NCI-H146 treated with DMSO at 0.1 percent for 48 hours (cell line): ENCODE results near the gene SMYD4.
"Not testable (repeated sequence)": the region's sequence is repeated elsewhere in the genome, so short reads cannot be mapped to it uniquely, and the experiment has no call there.

Experiments used
- DNase-seq: peaks from one replicate; lab custom pipeline; 2025; ENCODE audit not compliant: unreplicated experiment; lab: John Stamatoyannopoulos, UW

The SMYD4 gene

DNA sequence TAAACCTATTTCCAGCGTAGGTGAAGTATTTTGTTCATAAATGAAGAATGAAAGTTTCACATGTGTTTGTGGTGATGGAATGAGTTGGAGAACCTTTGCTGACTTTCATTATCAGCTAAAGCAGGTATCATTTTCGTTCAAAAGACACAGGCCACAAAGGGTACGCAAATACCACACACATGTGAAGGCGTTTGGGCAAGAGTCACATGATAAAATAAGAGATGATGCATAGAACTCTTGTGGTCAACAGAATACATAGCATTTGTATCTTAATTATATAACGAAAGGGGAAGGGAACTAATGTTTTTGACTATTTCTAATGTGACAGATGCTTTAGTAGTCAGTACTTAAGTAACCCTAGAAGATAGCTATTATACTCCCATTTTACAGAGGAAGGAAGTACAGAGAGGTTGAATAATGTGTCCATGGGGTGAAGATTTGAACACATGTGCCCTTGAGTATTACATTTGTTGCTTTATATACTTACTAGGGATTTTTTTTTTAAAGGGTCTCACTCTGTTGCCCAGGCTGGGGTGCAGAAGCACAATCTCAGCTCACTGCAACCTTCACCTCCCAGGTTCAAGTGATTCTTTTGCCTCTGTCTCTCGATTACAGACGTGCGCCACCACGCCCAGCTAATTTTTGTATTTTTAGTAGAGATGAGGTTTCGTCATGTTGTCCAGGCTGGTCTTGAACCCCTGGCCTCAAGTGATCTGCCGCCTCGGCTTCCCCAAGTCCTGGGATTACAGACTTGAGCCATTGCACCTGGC lies 4.9 kb upstream of the SMYD4 start:
- DNase-seq = no peak

DNA sequence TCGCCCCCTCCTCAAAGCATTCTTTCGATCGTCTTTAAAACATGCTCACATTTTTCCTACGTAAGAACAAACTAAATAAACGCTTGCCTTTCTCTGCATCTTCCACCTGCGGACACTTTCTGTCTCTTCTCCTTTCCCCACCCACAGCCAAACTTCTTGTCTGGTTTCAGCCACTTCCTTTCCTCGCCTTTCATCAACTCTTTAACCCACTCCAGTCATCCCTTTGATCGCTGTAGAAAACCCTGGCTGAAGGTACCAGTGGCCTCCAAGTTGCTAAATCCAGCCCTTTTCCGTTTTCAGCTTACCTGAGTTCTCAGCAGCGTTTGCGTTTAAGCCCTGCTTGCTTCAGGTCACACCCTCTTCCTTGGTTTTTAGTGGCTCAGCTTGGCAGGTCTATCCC lies 586 bp upstream of the SMYD4 start:
- no peak for DNase-seq

DNA sequence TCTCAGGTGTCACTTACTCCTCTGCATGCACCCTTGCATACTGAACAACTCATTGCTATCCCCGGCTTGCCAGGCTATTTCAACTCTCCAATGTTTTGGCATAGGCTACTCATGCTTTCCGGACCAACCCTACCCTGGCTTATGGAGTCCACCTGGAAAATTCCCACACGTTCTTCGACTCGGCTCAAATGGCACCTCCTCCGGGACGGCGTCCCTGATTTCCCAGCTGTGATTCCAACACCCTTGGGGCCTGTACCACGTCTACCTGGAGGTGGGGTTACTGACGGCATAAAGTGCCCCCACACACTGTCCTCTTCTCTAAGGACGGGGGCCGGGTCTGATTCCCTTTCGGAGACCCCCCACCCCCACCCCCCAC lies 498 bp downstream of the SMYD4 start:
- DNase-seq = no peak

DNA sequence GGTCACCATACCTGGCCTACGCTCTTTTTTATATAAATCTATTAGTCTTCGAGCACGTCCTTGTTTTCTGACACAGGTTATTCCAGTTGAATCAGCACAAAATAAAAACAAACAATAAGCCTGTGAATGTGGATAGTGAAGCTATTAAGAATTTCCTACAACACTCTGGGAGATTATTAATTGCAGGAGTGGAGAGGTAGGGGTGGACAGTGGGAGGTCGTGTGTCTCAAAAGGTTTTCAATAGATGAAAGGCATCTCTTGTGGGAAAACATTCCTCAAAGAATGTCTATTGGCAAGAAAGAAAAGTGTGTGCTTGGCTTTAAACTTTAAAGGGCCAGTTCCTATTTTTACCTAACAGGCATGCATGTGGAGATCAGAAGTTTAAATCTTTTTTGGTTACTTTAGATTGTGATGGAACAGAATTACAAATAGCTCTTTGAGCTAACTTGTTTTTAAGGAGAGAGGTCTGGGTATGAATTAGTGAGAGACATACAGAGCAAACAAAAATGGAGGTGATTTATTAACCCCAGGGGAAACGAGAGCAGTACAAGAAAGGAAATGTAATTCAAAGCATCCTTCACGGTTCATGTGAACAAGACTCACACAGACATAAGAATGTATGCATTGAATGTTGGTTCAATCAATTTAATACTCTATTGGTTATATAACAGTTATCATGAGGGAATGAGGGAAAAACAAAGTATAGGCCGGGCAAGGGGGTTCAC lies 9.0 kb downstream of the SMYD4 start:
- DNase-seq = no peak

DNA sequence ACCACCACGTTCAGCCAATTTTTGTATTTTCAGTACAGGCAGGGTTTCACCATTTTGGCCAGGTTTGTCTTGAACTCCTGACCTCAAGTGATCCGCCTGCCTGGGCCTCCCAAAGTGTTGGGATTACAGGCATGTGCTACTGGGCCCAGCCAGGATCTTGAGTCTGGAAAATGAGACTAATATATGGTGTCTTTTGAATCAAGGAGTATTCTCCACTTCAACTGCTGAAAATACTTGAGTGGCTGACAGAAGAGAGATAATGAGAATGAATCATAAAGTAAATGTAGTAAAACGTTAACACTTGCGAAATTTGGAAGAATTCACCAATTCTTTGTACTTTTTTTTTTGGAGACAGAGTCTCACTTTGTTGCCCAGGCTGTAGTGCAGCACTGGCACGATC lies 16.6 kb downstream of the SMYD4 start:
- no peak for DNase-seq

DNA sequence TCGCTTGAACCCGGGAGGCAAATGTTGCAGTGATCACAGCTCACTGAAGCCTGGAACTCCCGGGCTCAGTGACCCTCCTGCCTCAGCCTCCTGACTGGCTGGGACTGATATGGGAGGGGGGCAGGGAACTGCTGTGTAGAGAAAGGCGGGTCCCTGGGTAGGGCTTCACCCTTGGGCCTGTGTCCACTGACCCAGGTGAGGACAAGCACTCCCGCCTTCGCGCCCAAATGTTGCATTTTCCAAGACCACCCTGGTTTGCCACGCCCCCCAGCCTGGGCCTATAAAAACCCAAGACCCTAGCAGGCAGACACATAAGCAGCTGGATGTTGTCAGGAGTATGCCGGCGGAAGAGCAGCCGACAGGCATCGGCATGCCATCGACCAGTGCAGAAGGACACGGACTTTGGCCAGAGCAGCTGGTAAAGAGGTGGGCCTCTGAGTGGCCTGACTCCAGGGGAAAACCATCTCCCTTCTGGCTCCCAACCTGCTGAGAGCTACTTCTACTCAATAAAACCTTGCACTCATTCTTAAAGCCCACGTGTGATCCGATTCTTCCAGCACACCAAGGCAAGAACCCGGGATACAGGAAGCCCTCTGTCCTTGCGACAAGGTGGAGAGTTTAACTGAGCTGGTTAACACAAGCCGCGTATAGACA lies 19.1 kb downstream of the SMYD4 start:
- DNase-seq = no peak

DNA sequence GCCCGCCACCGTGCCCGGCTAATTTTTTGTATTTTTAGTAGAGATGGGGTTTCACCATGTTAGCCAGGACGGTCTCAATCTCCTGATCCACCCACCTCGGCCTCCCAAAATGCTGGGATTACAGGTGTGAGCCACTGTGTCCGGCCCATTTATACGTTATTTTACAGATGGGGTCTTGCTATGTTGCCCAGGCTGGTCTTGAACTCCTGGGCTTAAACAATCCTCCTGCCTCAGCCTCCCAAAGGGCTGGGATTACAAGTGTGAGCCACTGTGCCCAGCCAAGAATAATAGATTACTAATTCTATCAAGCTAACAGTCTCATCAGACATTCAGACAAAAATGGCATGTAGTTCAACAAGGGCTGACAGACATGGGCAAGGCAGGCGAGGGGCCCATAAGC lies 19.9 kb downstream of the SMYD4 start:
- DNase-seq = not testable (repeated sequence)

DNA sequence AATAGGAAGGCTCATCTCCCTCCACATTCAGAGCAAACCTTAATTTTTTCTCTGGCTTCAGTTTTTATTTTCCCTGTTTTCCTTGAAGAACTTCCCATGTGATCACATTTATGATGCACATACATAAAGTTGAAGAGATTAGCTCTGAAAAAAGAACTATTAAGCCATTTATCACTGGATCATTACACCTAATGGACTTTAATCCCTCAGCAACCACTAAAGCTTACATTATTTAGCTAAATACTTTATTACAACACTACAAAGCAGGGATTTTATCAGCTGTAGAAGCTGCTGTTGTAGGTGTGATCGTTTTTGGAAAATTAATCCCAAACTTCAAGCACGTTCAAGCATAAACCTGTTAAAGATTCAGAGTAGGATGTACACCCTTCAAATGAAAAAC lies 21.1 kb downstream of the SMYD4 start:
- no peak for DNase-seq

DNA sequence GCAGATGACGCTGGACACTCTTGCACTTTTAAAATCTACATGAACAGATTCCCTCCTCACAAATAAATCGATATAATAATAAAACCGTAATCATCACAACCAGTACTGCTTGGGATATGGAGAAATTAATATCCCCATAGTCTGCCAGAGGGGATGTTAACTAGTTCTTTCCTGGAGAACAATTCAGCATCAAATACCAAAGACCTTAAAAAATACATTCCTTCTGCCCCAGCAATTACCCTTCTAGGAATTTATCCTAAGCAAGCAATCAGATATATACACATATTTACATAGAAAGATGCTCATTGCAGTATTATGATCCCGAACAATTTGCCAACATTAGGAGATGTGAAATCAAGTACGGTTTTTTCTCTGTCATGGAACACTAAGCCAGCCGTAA lies 21.8 kb downstream of the SMYD4 start:
- DNase-seq = no peak

DNA sequence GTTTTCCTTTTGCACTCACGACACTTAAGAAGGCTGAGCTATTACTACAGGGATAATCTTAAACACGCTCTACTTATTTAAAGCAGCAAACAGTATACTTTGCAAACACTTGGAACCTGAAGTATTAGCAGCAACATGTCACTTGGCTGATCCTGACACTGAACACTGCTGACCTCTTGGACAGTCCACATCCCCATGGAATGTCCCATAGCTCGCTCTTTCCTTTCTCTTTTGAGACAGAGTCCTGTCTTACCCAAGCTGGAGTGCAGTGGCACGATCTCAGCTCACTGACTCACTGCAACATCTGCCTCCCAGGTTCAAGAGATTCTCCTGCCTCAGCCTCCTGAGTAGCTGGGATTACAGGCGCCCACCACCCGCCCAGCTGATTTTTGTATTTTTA lies 26.4 kb downstream of the SMYD4 start:
- no peak for DNase-seq

DNA sequence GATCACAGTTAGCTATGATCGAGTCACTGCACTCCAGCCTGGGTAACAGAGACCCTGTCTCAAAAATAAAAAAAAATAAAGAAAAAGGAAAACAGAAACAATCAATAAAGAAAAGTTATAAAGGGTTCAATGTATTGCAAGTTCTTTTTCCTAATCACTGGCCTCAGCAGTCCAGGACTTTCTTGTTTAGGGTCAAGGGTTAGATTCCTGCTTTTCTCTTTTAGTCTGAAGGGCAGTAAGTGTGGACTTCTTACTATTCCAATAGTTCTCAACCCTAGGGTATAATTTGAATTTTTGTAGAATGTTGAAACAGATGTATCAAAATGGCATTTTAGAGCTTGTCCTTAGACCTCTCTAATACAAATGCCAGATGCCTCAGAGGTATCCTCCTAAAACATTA lies 27.3 kb downstream of the SMYD4 start:
- DNase-seq = no peak

DNA sequence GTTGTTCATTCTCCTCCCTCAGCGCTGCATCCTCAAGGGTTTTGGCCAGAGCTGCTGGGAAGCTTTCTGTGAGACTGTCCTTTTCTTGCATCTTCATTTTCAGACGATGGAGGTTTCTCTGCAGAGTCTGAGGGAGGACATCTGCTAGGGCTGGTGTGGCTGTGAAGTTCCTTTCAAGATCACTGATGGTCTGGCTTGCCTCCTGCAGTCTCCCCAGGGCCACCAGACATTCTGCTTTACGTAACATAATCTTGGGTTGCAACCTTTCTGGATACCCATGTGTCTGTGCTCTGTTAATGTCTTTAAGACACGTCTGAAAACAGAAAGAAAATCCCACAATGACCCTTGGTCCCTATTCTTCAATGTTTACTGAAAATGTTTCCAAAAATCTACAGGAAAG lies 29.0 kb downstream of the SMYD4 start:
- DNase-seq = no peak

DNA sequence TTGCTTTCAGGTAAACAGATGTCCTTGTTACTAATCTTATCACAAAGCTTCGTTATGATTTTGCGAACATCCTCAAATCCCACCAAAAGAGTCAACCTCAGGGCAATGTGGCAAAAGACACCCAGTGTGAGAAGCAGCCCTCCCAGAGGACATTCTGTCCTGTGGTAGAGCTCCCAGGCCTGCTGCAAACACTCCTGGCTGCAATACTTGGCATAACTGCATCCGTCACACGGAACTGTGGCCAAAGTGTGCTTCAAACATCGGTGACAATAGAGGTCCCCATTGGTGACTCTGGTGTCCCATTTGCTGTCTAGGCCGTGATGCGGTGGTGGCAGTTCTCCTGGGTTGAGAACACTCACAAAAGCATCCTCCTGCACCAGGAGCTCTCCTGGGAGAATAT lies 29.5 kb downstream of the SMYD4 start:
- DNase-seq = no peak

DNA sequence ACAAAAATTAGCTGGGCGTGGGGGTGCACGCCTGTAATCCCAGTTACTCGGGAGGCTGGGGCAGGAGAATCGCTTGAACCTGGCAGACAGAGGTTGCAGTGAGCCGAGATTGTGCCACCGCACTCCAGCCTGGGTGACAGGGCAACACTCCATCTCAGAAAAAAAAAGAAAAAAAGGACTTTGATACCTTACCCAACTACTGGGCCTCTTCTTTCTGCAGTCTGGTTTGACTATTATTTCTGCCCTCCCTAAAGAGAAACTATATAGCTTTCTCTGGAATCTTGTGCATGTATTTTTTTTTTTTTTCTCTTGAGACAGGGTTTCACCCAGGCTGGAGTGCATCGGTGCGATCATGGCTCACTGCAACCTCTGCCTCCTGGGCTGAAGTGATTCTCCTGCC lies 31.9 kb downstream of the SMYD4 start:
- DNase-seq = not testable (repeated sequence)

DNA sequence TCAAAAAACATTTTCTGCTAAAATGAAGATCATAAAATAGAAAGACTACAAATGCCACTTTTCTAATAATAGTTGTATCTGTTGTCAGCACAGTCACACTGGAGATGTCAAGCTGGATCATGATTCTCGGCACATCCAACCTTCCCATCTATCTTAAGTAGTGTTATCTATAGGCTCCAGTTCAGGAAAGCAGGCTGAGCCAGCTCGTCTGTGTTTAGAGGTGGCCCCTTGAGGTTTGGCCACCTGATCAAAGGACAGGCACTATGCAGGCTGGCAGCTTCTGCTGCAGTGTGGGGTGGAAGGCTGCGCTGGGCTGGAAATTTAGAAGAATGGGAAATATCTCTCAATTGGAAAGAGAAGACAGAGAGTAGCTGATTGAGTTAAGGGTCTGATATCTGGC lies 32.4 kb downstream of the SMYD4 start:
- no peak for DNase-seq

DNA sequence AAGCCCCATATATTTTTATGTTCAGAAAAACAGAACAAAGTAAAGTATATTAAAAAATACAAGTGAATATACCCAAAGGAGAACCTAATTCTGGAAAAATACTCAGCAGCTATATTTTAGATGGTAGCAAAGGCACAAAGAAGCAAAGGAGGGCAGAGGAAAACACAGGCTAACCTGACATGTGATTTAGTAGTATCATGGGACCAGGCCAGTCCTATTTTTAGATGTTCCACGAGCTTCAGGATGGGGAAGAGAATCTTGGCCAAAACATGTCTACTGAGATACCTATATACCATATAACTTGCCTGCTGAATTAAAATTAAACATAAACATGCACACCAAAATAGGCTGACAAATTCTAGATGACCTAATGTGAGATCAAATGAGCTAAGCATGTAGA lies 32.9 kb downstream of the SMYD4 start:
- no peak for DNase-seq

DNA sequence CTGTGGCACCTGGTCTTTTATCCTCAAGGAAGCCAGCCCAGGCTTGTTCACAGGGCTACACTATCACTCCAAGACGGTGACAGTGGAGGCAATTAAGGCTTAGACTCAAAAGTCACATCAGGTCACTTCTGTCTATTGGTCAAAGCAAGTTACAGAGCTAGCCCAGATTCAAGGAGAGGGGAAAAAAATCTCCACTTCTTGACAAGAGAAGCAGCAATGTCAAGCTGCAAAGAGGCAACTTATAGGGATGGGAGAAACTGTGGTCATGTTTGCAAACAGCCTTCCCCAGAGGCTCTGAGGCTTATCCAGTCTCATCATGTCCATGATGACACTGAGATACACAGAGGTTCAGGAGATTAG lies 36.3 kb downstream of the SMYD4 start:
- no peak for DNase-seq

DNA sequence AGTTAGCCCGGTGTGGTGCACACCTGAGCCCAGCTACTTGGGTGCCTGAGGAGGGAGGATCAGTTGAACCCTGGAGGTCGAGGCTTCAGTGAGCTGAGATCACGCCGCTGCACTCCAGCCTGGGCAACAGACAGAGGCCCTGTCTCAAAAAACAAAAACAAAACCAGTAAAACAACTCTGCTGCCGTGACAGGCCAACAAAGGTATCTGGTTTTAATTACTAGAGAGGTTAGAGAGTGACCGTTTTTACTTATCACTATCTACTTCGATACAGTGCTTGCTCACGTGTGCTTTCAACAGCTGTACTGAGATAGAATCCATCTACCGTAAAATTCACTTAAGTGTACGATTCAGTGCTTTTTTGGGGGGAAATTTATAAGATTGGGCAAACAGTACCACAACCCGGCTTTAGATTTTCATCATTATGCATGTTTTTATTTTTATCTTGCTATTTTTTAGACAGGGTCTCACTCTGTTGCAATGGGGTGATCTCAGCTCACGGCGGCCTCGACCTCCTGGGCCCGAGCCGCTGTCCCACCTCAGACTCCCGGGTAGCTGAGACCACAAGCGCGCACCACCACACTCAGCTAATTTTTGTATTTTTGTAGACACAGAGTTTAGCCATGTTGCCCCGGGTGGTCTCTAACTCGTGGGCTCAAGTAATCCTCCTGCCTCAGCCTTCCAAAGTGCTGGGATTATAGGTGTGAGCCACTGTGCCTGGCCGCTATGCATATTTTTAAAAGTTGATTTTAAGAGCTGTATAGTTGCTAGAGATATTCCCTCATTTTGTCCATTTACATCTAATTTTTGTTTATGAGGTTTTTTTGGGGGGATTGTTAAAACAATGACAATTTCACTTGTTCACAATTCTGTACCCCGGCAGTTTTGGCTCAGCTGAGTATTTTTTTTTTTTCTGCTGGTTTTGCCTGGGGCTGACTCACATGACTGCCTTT lies 36.9 kb downstream of the SMYD4 start:
- no peak for DNase-seq

DNA sequence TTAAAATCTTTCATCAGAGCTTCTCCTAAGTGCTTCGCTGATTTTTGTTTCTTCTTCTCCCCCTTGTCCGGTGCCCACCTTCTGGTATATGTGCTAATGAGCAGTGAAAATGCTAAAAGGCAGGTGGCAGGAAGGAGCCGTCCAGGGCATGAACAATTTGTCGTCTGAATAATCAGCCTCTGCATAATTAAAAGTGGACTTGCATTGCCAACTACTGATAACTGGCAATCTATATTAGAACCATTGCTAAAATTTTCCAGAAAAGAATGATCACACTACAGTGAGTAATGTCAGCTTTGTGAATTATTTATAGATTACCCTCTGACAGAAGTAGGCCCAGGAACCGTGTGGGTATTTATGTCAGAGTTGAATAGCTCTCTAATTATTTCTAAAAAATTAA lies 39.8 kb downstream of the SMYD4 start:
- no peak for DNase-seq

DNA sequence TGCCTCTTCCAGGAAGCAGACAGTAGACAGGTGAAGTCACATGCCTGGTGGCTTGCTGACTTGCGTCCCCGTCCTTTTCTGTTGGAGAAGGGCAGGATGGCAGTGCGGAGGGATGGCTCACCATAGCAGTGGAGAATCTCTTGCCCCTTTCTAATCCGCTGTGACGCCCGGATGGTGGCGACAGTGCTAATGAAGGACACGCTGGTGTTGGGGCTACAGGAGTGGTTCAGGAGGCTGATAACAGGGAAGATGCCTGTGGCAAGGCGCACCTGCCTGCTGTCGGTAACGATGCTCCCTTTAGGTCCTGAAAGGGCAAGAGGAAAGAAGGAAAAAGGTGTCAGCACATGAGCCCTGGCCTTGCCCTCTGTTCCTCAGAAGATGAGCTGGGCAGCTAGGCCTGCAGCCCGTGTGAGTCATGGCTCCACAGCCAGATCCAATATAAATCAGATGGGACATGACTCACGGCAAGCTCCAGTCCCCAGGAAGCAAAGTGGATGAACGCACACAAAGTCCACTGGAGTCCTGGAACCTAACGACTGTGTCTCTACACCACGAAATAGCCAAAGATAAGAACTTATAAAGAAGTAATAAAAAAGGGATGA lies 42.3 kb downstream of the SMYD4 start:
- no peak for DNase-seq

DNA sequence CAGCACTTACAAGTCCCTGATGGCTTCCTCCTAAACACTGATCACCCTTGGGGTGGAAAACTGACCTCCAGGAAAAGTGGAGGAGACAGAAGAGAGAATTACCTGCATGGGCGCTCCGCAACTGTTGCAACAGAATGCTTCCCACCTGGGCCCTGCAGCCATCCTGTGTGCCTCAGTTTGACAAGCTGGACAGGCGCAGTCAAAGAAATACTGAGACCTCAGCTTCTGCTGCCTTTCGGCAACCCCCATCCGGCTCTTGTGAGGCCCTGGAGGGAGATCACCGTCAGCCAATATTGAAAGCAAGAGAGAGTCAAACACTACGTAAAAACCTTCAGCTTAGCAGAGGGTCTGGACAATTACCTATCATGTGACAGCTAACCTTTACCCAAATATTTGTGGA lies 43.0 kb downstream of the SMYD4 start:
- DNase-seq = no peak
